HEK293 (cell line): Measurements from ENCODE around the gene PDE10A.

Source experiments
- CTCF ChIP-seq: fragments of 450-650 bp; formaldehyde crosslinking; IDR thresholded peaks from 2 replicates; pipeline ENCODE4 v1.5.1; 2016; ENCODE audit warnings: missing biosample characterization, missing genetic modification characterization
- PRDM10 ChIP-seq: fragments of 450-650 bp; formaldehyde crosslinking; IDR thresholded peaks from 2 replicates; pipeline ENCODE4 v1.5.1; 2016; ENCODE audit warnings: missing biosample characterization, missing genetic modification characterization
- TRIM28 ChIP-seq: IDR thresholded peaks from 2 replicates; pipeline ENCODE4 v1.6.1; 2011; ENCODE audit warnings: low read length, control low read depth, borderline replicate concordance
- YY1 ChIP-seq: fragments of 450-650 bp; formaldehyde crosslinking; IDR thresholded peaks from 2 replicates; pipeline ENCODE4 v1.5.1; 2018; ENCODE audit warnings: missing biosample characterization, missing genetic modification characterization
- ZBTB7A ChIP-seq: fragments of 450-650 bp; formaldehyde crosslinking; IDR thresholded peaks from 2 replicates; pipeline ENCODE4 v1.5.1; 2016; ENCODE audit warnings: low read depth, missing biosample characterization, missing genetic modification characterization
- ZNF292 ChIP-seq: fragments of 450-650 bp; formaldehyde crosslinking; IDR thresholded peaks from 2 replicates; pipeline ENCODE4 v1.5.1; 2016; ENCODE audit warnings: low read depth, missing biosample characterization, missing genetic modification characterization, borderline replicate concordance
- ZNF501 ChIP-seq: fragments of 450-650 bp; formaldehyde crosslinking; IDR thresholded peaks from 2 replicates; pipeline ENCODE4 v1.5.1; 2016; ENCODE audit warnings: missing biosample characterization, missing genetic modification characterization

DNA sequence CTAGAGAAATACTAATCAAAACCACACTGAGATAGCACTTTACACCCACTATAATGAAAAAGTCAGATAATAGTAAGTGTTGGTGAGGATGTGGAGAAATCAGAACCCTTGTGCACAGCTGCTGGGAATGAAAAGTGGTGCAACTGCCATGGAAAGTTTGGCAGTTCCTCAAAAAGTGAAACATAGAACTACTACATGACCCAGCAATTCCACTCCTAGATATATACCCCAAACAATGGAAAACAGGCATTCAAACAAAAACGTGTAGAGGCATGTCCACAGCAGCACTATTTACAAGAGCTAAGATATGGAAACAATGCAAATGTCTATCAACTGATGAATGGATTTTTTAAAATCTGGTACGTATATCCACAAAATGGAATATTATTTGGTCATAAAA lies 236.1 kb downstream of the PDE10A start:
- TF ChIP-seq PRDM10 (tag by site-specific recombination) (no peak), TRIM28 (no peak), YY1 (tag by site-specific recombination) (no peak), ZBTB7A (tag by site-specific recombination) (no peak), ZNF292 (tag by site-specific recombination) (no peak), ZNF501 (tag by site-specific recombination) (no peak), CTCF (tag by site-specific recombination) (no peak)
